OCI-LY7 (cell line): ENCODE results near the gene PLA2G4E. TPM values are rescaled to one million over a fixed set of nuclear protein-coding genes. Genes with fewer than 3 reads are reported as not detected.

Experiments
- BruUV-seq: library from RNA; stranded (reverse); fragments of 400-500 nt; replicated peaks from 2 replicates; lab custom pipeline; 2021; lab: Mats Ljungman, UMichigan
- CTCF ChIA-PET: fragments of 300-600 bp; sonication (Branson Sonifier 250); formaldehyde crosslinking; loops from one replicate; lab custom pipeline; 2022; ENCODE audit warnings: antibody characterized with exemption; ENCODE audit not compliant: unreplicated experiment; lab: Charles Lee
- POLR2A ChIA-PET: fragments of 300-600 bp; sonication (Branson Sonifier 250); formaldehyde crosslinking; loops from one replicate; lab custom pipeline; 2022; ENCODE audit warnings: antibody characterized with exemption; lab: Charles Lee
- DNase-seq: peaks from one replicate; pipeline ENCODE4 v3.0.0-alpha.2; 2015; ENCODE audit warnings: low spot score
- H2AFZ ChIP-seq: fragments of 200-600 bp; sonication (generic), shearing (Covaris generic); 2 replicates; pipeline ENCODE4 v1.6.1; 2014; ENCODE audit warnings: mild to moderate bottlenecking, antibody characterized with exemption, low read length, moderate library complexity
- H3K27ac ChIP-seq: fragments of 200-600 bp; sonication (generic); 2 replicates; pipeline ENCODE4 v1.5.1; 2014; ENCODE audit warnings: mixed run types, low read depth, mild to moderate bottlenecking, moderate library complexity, low read length, inconsistent platforms; ENCODE audit not compliant: poor library complexity, severe bottlenecking
- H3K36me3 ChIP-seq: fragments of 200-600 bp; sonication (generic); 2 replicates; pipeline ENCODE4 v1.6.1; 2014; ENCODE audit warnings: mild to moderate bottlenecking, antibody characterized with exemption, low read length, moderate library complexity, mixed read lengths; ENCODE audit not compliant: insufficient read depth
- H3K4me1 ChIP-seq: fragments of 200-600 bp; sonication (generic); 2 replicates; pipeline ENCODE4 v1.5.1; 2014; ENCODE audit warnings: mild to moderate bottlenecking, low read length; ENCODE audit not compliant: insufficient read depth, poor library complexity, severe bottlenecking
- H3K4me2 ChIP-seq: fragments of 200-600 bp; sonication (generic); 2 replicates; pipeline ENCODE4 v1.6.1; 2014; ENCODE audit warnings: mild to moderate bottlenecking, low read length
- H3K4me3 ChIP-seq: fragments of 200-600 bp; sonication (generic); 2 replicates; pipeline ENCODE4 v1.5.1; 2014; ENCODE audit warnings: mild to moderate bottlenecking, low read depth, low read length; ENCODE audit not compliant: poor library complexity, severe bottlenecking
- H3K79me2 ChIP-seq: fragments of 200-600 bp; sonication (generic); 2 replicates; pipeline ENCODE4 v1.6.1; 2016; ENCODE audit warnings: low read depth, mild to moderate bottlenecking, low read length, moderate library complexity, mixed read lengths; ENCODE audit not compliant: insufficient read depth
- H3K9me2 ChIP-seq: fragments of 200-600 bp; sonication (generic); 2 replicates; pipeline ENCODE4 v1.6.1; 2016; ENCODE audit warnings: mild to moderate bottlenecking, low read length, mixed read lengths; ENCODE audit not compliant: insufficient read depth
- H3K9me3 ChIP-seq: fragments of 200-600 bp; sonication (generic); 2 replicates; pipeline ENCODE4 v1.6.1; 2014; ENCODE audit warnings: mild to moderate bottlenecking, mixed run types, low read length, mixed read lengths
- H4K20me1 ChIP-seq: fragments of 200-600 bp; sonication (generic); 2 replicates; pipeline ENCODE4 v1.6.1; 2014; ENCODE audit warnings: mild to moderate bottlenecking, antibody characterized with exemption, low read length, moderate library complexity, mixed read lengths; ENCODE audit not compliant: insufficient read depth
- EZH2phosphoT487 ChIP-seq: fragments of 200-600 bp; sonication (generic); IDR thresholded peaks from 2 replicates; pipeline ENCODE4 v1.6.1; 2018; ENCODE audit warnings: low read depth, borderline replicate concordance, mild to moderate bottlenecking, mixed run types, antibody characterized with exemption, low read length, moderate library complexity, mixed read lengths
- intact Hi-C: fragments of 100-400 bp; cut with micrococcal nuclease; formaldehyde crosslinking; loops from one replicate; pipeline ENCODE4 v1.10.0; 2022; ENCODE audit not compliant: unreplicated experiment
- total RNA-seq, 2 experiments: library from RNA; depleted of rRNA in 1 of 2; stranded (reverse); fragments of >200 nt in 1 of 2; shearing (Covaris generic) in 1 of 2; gene quantifications; 2 replicates each; pipeline ENCODE4 v1.2.3, GENCODE V29; 2014 to 2022
- TF ChIP-seq, protein P1 (sequence below): fragments of 200-600 bp; sonication (generic); conservative IDR thresholded peaks from 2 replicates; pipeline ENCODE4 v1.5.1; 2014; ENCODE audit warnings: mild to moderate bottlenecking, antibody characterized with exemption, low read length, moderate library complexity, mixed read lengths

Gene PLA2G4E
- total RNA-seq, 2 experiments from 2014 or later: not detected

GRCh38 chr15:41978534-41978933 lies 42.3 kb downstream of the PLA2G4E start:
- H3K9me3 ChIP-seq: no peaks in the 10 kb centered on the region
- H3K79me2 ChIP-seq: no peaks in the 10 kb centered on the region
- POLR2A ChIA-PET: no interaction called here
- no peaks in the 10 kb centered on the region for H3K36me3 ChIP-seq
- no peak for TF ChIP-seq EZH2phosphoT487
- TF ChIP-seq, protein P1, sequence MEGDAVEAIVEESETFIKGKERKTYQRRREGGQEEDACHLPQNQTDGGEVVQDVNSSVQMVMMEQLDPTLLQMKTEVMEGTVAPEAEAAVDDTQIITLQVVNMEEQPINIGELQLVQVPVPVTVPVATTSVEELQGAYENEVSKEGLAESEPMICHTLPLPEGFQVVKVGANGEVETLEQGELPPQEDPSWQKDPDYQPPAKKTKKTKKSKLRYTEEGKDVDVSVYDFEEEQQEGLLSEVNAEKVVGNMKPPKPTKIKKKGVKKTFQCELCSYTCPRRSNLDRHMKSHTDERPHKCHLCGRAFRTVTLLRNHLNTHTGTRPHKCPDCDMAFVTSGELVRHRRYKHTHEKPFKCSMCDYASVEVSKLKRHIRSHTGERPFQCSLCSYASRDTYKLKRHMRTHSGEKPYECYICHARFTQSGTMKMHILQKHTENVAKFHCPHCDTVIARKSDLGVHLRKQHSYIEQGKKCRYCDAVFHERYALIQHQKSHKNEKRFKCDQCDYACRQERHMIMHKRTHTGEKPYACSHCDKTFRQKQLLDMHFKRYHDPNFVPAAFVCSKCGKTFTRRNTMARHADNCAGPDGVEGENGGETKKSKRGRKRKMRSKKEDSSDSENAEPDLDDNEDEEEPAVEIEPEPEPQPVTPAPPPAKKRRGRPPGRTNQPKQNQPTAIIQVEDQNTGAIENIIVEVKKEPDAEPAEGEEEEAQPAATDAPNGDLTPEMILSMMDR: no peak
- H3K27ac ChIP-seq: no peak overlapping the region
- CTCF ChIA-PET: no interaction called here
- no peak for DNase-seq
- no TSS peak for BruUV-seq
- no peaks in the 10 kb centered on the region for H3K4me1 ChIP-seq
- no peak overlapping the region for H3K4me2 ChIP-seq
- no peak overlapping the region for H2AFZ ChIP-seq
- no peak overlapping the region for H3K4me3 ChIP-seq
- no peaks in the 10 kb centered on the region for H4K20me1 ChIP-seq
- H3K9me2 ChIP-seq: no peaks in the 10 kb centered on the region
- intact Hi-C loops: no loop called here

DNA sequence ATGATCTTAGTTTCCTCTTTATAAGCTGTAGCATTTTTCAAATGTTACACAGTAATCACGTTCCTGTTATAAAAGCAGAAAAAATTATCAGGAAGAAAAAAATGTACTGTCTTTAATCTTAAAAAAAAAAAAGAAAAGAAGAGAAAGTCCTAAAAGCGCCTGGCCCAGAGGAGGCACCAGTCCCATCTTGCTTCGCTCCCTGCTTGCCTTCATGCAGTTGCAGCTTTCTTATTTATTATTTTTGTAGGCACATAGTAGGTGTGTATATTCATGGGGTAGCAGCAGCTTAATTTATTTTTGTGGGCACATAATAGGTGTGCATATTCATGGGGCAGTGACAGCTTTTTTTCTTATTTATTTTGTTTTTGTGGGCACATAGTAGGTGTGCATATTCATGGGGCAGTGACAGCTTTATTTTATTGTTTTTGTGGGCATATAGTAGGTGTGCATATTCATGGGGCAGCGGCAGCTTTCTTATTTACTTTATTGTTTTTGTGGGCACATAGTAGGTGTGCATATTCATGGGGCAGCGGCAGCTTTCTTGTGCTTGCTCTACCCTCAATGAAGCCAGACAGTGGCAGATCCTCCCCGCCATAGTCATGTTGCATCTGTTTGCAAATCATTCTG lies 43.0 kb downstream of the PLA2G4E start:
- no peak overlapping the region for H3K4me2 ChIP-seq
- no peaks in the 10 kb centered on the region for H3K9me2 ChIP-seq
- POLR2A ChIA-PET: interaction anchor here (0.7 kb wide), 1 partner anchor 384 kb away, joined by 3 read pairs; no protein-coding TSS in a partner anchor
- H2AFZ ChIP-seq: no peak overlapping the region
- no peak overlapping the region for H3K27ac ChIP-seq
- DNase-seq: no peak
- no peaks in the 10 kb centered on the region for H3K36me3 ChIP-seq
- H3K4me1 ChIP-seq: peaks cover 3% of the 10 kb centered on the region
- no peaks in the 10 kb centered on the region for H3K9me3 ChIP-seq
- no TSS peak for BruUV-seq
- TF ChIP-seq, protein P1: no peak
- TF ChIP-seq EZH2phosphoT487: no peak
- intact Hi-C loops: no loop called here
- H3K79me2 ChIP-seq: no peaks in the 10 kb centered on the region
- CTCF ChIA-PET: interaction anchor here (0.5 kb wide), 1 partner anchor 1184 kb away, joined by 5 read pairs; no protein-coding TSS in a partner anchor
- no peaks in the 10 kb centered on the region for H4K20me1 ChIP-seq
- no peak overlapping the region for H3K4me3 ChIP-seq

DNA sequence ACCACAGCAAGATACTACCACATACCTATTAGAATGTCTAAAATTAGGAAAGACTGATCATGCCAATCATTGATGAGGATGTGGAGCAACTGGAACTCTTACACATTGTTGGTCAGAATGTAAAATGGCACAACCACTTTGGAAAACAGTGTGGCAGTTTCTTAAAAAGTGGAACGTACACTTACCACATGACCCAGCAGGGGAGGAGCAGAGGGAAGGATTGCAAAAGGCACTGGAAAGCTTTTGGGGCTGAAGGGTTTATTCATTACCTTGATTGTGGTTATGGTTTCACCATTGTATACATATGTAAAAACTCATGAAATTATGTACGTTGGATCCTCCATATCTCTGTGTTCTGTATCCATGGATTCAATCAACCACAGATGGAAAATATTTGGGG lies 45.2 kb downstream of the PLA2G4E start:
- Histone ChIP-seq H2AFZ (no peak overlapping the region), H3K9me2 (no peaks in the 10 kb centered on the region), H3K9me3 (no peaks in the 10 kb centered on the region), H3K79me2 (peaks cover 7% of the 10 kb centered on the region), H3K27ac (no peak overlapping the region), H3K4me3 (no peak overlapping the region), H4K20me1 (no peaks in the 10 kb centered on the region), H3K4me2 (no peak overlapping the region), H3K36me3 (no peaks in the 10 kb centered on the region), H3K4me1 (peaks cover 7% of the 10 kb centered on the region)
- POLR2A ChIA-PET: no interaction called here
- TF ChIP-seq EZH2phosphoT487: no peak
- CTCF ChIA-PET: no interaction called here
- no TSS peak for BruUV-seq
- intact Hi-C loops: no loop called here
- DNase-seq: no peak
